Endothelial cell of coronary artery (primary cell): ENCODE results near the gene ZNF229. TPM values are rescaled to one million over a fixed set of nuclear protein-coding genes. Genes with fewer than 3 reads are reported as not detected.

Experiments
- total RNA-seq: library from RNA; depleted of rRNA; stranded (reverse); fragments of >200 nt; gene quantifications from 2 replicates; pipeline ENCODE4 v1.2.3, GENCODE V29; 2014

Gene ZNF229
- 11.2 and 18.0 TPM in 2 replicates for total RNA-seq

DNA sequence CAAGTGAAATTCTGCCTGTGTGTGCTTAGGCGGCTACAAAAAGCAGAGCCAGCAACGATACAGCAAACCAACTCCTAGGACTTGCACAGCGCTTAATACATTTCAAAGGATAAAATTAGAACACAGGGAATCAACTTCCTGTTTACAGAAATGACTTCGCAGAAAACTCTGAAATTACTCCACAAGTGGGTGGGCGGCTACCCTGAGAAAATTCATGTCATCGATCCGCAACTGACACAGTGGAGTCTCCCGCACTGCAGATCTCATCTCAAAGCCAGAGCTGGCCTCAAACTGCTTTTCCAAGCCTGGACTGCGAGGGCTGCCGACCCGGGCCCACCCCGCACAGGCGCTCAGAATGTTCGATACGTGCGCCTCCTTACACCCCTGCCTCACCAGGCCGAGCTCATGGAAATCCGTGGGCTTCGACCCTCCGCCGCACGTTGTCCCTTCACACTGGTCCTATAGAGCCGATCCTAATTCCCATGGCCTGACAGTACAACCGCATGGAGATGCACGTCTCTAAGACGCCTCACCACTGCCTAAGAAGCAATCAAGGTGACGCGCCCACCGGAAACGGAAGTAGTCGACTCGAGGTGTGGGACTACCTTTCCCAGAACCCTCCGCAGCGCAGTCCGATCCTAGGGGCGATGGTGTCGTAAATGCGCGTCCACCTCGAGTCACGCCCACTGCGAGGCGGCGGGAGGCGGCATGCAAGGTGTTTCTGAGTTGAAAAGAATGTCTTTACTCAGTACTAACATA, at the start of gene ZNF229:
ZNF229 (minus strand) TSS at position 557 of the 759 bp plus-strand sequence. CDS start 5,625 bp downstream, outside the sequence.

GRCh38 chr19:44401139-44402115, 46.8 kb downstream of the ZNF229 start, which contains the start of gene ZNF285:
TSS of gene ZNF285 (minus strand) at chr19:44401608. CDS start at chr19:44397213, 4,395 bp downstream.

Other genes starting within 250 kb of the ZNF229 start
- gene ZNF227, start 235.9 kb downstream of the ZNF229 start, total RNA-seq: 16.1 and 19.8 TPM in 2 replicates
- gene ZNF233, start 188.6 kb downstream of the ZNF229 start, total RNA-seq: 1.3 and 2.7 TPM in 2 replicates
- 3.8 and 5.1 TPM in 2 replicates for gene ZNF235, start 143.4 kb downstream of the ZNF229 start, total RNA-seq
- 6.1 and 10.1 TPM in 2 replicates for gene ZNF112, start 91.8 kb downstream of the ZNF229 start, total RNA-seq
- 2.8 and 4.7 TPM in 2 replicates for gene ZNF285, start 46.9 kb downstream of the ZNF229 start, total RNA-seq
- gene ZNF180, start 52.0 kb upstream of the ZNF229 start, total RNA-seq: 7.3 and 7.9 TPM in 2 replicates
- gene CEACAM20, start 81.2 kb upstream of the ZNF229 start, total RNA-seq: 0.09 TPM in 1 of 2 replicates, not detected in the other
- 0.27 and 0.28 TPM in 2 replicates for gene IGSF23, start 165.1 kb upstream of the ZNF229 start, total RNA-seq
- gene PVR, start 195.4 kb upstream of the ZNF229 start, total RNA-seq: 113 and 246 TPM in 2 replicates
- 1.3 and 1.5 TPM in 2 replicates for gene CEACAM19, start 223.0 kb upstream of the ZNF229 start, total RNA-seq